H1 (cell line): ENCODE measurements around the gene TMEM51.

Experiments
- GABPA ChIP-seq: IDR thresholded peaks from 2 replicates; pipeline ENCODE4 v1.6.1; 2011; ENCODE audit warnings: mild to moderate bottlenecking, low read length, moderate library complexity, borderline replicate concordance; ENCODE audit not compliant: insufficient read depth
- GTF2F1 ChIP-seq: IDR thresholded peaks from 2 replicates; pipeline ENCODE4 v1.6.1; 2012; ENCODE audit warnings: low read depth, low read length, improper control_type of control experiment, borderline replicate concordance
- HDAC2 ChIP-seq, 2 experiments: fragments of 300-600 bp in 1 of 2; sonication (generic) in 1 of 2; IDR thresholded peaks; 2 replicates each; pipeline ENCODE4 v1.6.1; 2011 to 2012; ENCODE audit warnings: low read depth in 2 of 2, low read length in 2 of 2, mild to moderate bottlenecking in 2 of 2, moderate library complexity in 2 of 2, borderline replicate concordance in 1 of 2, inconsistent platforms in 1 of 2
- MAFK ChIP-seq: IDR thresholded peaks from 2 replicates; pipeline ENCODE4 v1.6.1; 2012; ENCODE audit warnings: low read depth, mild to moderate bottlenecking, improper control_type of control experiment, low read length
- PHF8 ChIP-seq: fragments of 200-600 bp; sonication (generic); conservative IDR thresholded peaks from 2 replicates; pipeline ENCODE4 v1.7.1; 2012; ENCODE audit warnings: low read depth, mild to moderate bottlenecking, inconsistent platforms, low read length, moderate library complexity
- POLR2A ChIP-seq, 2 experiments: IDR thresholded peaks; 1 replicate in 1 of 2; 2 replicates in 1 of 2; pipeline ENCODE4 v1.6.1; 2011; ENCODE audit warnings: low read depth in 2 of 2, low read length in 2 of 2, mild to moderate bottlenecking in 2 of 2; ENCODE audit errors: control extremely low read depth in 1 of 2
- POLR2AphosphoS5 ChIP-seq: IDR thresholded peaks from 2 replicates; pipeline ENCODE4 v1.6.1; 2011; ENCODE audit warnings: low read depth, low read length
- POU5F1 ChIP-seq: IDR thresholded peaks from 2 replicates; pipeline ENCODE4 v1.6.1; 2011; ENCODE audit warnings: low read depth, mild to moderate bottlenecking, low read length, moderate library complexity
- TCF12 ChIP-seq: IDR thresholded peaks from 2 replicates; pipeline ENCODE4 v1.6.1; 2011; ENCODE audit warnings: low read depth, mild to moderate bottlenecking, low read length
- TF ChIP-seq, protein P1 (sequence below): IDR thresholded peaks from 2 replicates; pipeline ENCODE4 v1.6.1; 2011; ENCODE audit warnings: low read length, improper control_type of control experiment
- TF ChIP-seq, protein P2 (sequence below), 3 experiments: IDR thresholded peaks; 1 replicate in 2 of 3; 2 replicates in 1 of 3; pipeline versions ENCODE4 v1.5.1 to v1.6.1; 2011; ENCODE audit warnings: low read length in 3 of 3, mild to moderate bottlenecking in 3 of 3, inconsistent platforms in 2 of 3, low read depth in 1 of 3, moderate library complexity in 1 of 3; ENCODE audit not compliant: insufficient read depth in 1 of 3; ENCODE audit errors: control extremely low read depth in 1 of 3

DNA sequence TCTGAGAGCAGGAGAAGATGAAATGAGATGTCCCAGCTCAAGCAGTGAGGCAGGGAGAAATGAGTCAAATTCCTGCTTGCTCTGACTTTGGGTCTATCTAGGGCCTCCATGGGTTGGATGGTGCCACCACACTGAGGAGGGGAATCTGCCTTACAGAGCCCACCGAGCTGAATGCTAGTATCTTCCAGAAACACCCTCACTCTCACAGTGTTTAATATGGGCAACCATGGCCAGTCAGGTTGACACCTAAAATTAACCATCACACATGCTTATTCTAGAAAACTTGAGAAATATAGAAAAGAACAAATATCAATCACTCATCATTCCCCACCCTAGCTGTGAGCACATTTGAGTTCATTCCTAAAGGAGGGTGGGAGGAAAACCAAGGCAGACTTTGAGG lies 64.1 kb downstream of the TMEM51 start:
- no peak for TF ChIP-seq GABPA
- TF ChIP-seq, protein P1, sequence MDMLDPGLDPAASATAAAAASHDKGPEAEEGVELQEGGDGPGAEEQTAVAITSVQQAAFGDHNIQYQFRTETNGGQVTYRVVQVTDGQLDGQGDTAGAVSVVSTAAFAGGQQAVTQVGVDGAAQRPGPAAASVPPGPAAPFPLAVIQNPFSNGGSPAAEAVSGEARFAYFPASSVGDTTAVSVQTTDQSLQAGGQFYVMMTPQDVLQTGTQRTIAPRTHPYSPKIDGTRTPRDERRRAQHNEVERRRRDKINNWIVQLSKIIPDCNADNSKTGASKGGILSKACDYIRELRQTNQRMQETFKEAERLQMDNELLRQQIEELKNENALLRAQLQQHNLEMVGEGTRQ: no peak
- no peak for TF ChIP-seq GTF2F1
- no peak for TF ChIP-seq POLR2AphosphoS5
- TF ChIP-seq POU5F1: no peak
- TF ChIP-seq, protein P2, sequence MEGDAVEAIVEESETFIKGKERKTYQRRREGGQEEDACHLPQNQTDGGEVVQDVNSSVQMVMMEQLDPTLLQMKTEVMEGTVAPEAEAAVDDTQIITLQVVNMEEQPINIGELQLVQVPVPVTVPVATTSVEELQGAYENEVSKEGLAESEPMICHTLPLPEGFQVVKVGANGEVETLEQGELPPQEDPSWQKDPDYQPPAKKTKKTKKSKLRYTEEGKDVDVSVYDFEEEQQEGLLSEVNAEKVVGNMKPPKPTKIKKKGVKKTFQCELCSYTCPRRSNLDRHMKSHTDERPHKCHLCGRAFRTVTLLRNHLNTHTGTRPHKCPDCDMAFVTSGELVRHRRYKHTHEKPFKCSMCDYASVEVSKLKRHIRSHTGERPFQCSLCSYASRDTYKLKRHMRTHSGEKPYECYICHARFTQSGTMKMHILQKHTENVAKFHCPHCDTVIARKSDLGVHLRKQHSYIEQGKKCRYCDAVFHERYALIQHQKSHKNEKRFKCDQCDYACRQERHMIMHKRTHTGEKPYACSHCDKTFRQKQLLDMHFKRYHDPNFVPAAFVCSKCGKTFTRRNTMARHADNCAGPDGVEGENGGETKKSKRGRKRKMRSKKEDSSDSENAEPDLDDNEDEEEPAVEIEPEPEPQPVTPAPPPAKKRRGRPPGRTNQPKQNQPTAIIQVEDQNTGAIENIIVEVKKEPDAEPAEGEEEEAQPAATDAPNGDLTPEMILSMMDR (IDR thresholded peaks at IDR 0.05; ENCODE audit: control extremely low read depth in 1 of 3, insufficient read depth in 1 of 3, low read depth in 1 of 3, low read length in 3 of 3): no peak
- no peak for TF ChIP-seq HDAC2 (IDR thresholded peaks at IDR 0.05; ENCODE audit: borderline replicate concordance in 1 of 2, low read depth in 2 of 2, low read length in 2 of 2)
- TF ChIP-seq TCF12: no peak
- no peak for TF ChIP-seq PHF8
- no peak for TF ChIP-seq MAFK
- TF ChIP-seq POLR2A (IDR thresholded peaks at IDR 0.05; ENCODE audit: control extremely low read depth in 1 of 2, low read depth in 2 of 2, low read length in 2 of 2): no peak
